HEK293T (cell line): ENCODE results near the gene ACBD6.

ENCODE experiments used
- ARNT ChIP-seq: fragments of 450-650 bp; IDR thresholded peaks from 2 replicates; pipeline ENCODE4 v1.6.1; 2017; ENCODE audit warnings: mild to moderate bottlenecking
- BHLHE40 ChIP-seq: fragments of 450-650 bp; IDR thresholded peaks from 2 replicates; pipeline ENCODE4 v1.6.1; 2016; ENCODE audit warnings: mild to moderate bottlenecking, moderate library complexity, borderline replicate concordance
- HDGF ChIP-seq: fragments of 450-650 bp; IDR thresholded peaks from 2 replicates; pipeline ENCODE4 v1.6.1; 2017; ENCODE audit warnings: antibody characterized with exemption, borderline replicate concordance
- PKNOX1 ChIP-seq: fragments of 450-650 bp; IDR thresholded peaks from 2 replicates; pipeline ENCODE4 v1.6.1; 2016
- SUZ12 ChIP-seq: fragments of 450-650 bp; IDR thresholded peaks from 2 replicates; pipeline ENCODE4 v1.6.1; 2016; ENCODE audit warnings: mild to moderate bottlenecking

GRCh38 chr1:180525715-180526039, 23.3 kb upstream of the ACBD6 start:
- no peak for TF ChIP-seq BHLHE40
- TF ChIP-seq HDGF = no peak
- no peak for TF ChIP-seq ARNT
- no peak for TF ChIP-seq SUZ12
- TF ChIP-seq PKNOX1 = no peak
